Measurements from ENCODE around the gene PRKCA. TPM values are rescaled to one million over a fixed set of nuclear protein-coding genes. Genes with fewer than 3 reads are reported as not detected.

PRKCA gene
- total and polyA plus RNA-seq, 2 experiments from 2014 or later = 6.4 to 35.4 TPM

GRCh38 chr17:66406701-66407644, 104.6 kb downstream of the PRKCA start (continued):
- no peak for TF ChIP-seq CTCF (conservative IDR thresholded peaks at IDR 0.05; ENCODE audit: low read depth in 2 of 2)
- TF ChIP-seq ZNF331 (CRISPR knock-in tag; IDR thresholded peaks at IDR 0.05; ENCODE audit: low read depth) = no peak
- no peak for TF ChIP-seq REST (IDR thresholded peaks at IDR 0.05; ENCODE audit: unreplicated experiment)
- no peak for TF ChIP-seq EZH2phosphoT487 (IDR thresholded peaks at IDR 0.05; ENCODE audit: unreplicated experiment)
- no peak for TF ChIP-seq NANOG (IDR thresholded peaks at IDR 0.05; ENCODE audit: borderline replicate concordance)
- TF ChIP-seq STAT1 (IDR thresholded peaks at IDR 0.05; ENCODE audit: unreplicated experiment) = no peak
- no peak for TF ChIP-seq ZNF114 (CRISPR knock-in tag; IDR thresholded peaks at IDR 0.05)
- no peak for TF ChIP-seq POLR2AphosphoS5 (IDR thresholded peaks at IDR 0.05; ENCODE audit: low read depth)
- TF ChIP-seq JUNB (IDR thresholded peaks at IDR 0.05; ENCODE audit: unreplicated experiment) = no peak
- TF ChIP-seq EZH2 (IDR thresholded peaks at IDR 0.05; ENCODE audit: low read depth, unreplicated experiment) = no peak
- no peak for TF ChIP-seq ETS1 (IDR thresholded peaks at IDR 0.05)
- TF ChIP-seq CREB1 (CRISPR knock-in tag; IDR thresholded peaks at IDR 0.05; ENCODE audit: low read depth) = no peak

- H3K36me3 ChIP-seq (ENCODE audit: insufficient read depth) = no peaks in the 10 kb centered on the region
- no peak overlapping the region for H3K4me3 Mint-ChIP-seq
- H3K27me3 ChIP-seq (ENCODE audit: insufficient read depth) = no peaks in the 10 kb centered on the region
- peaks cover 38% of the 10 kb centered on the region for H3K4me1 Mint-ChIP-seq
- no peaks in the 10 kb centered on the region for H3K27me3 Mint-ChIP-seq (ENCODE audit: insufficient read depth, low read depth, poor library complexity)
- no peak overlapping the region for H3K27ac Mint-ChIP-seq
- H3K9me2 ChIP-seq (ENCODE audit: insufficient read depth) = no peaks in the 10 kb centered on the region
- H4K20me1 ChIP-seq (replicated peaks; ENCODE audit: insufficient read depth) = no peaks in the 10 kb centered on the region
- no peaks in the 10 kb centered on the region for H3F3A ChIP-seq (replicated peaks; ENCODE audit: low read depth)
- DNase-seq (ENCODE audit: low spot score) (no peak), ATAC-seq (no peak)
- no peak overlapping the region for H3K4me2 ChIP-seq
- no peaks in the 10 kb centered on the region for H3K36me3 Mint-ChIP-seq (ENCODE audit: low read depth)
- H3K9me3 Mint-ChIP-seq = no peaks in the 10 kb centered on the region
- no peak overlapping the region for H2AFZ ChIP-seq
- TF ChIP-seq CREB1 (CRISPR knock-in tag; IDR thresholded peaks at IDR 0.05; ENCODE audit: low read depth) (no peak), ZNF114 (CRISPR knock-in tag; IDR thresholded peaks at IDR 0.05) (no peak), EZH2phosphoT487 (IDR thresholded peaks at IDR 0.05; ENCODE audit: unreplicated experiment) (no peak)
- H3K79me2 ChIP-seq (replicated peaks; ENCODE audit: insufficient read depth) = no peaks in the 10 kb centered on the region
- H3K4me1 ChIP-seq (ENCODE audit: insufficient read depth) = peaks cover 40% of the 10 kb centered on the region
- H3K4me3 ChIP-seq = no peak overlapping the region
- no peak overlapping the region for H3K27ac ChIP-seq (ENCODE audit: low read depth)
Observed at GRCh38 chr17:66407864-66408263, 105.5 kb downstream of the PRKCA start.
